A549 (cell line): ENCODE results near the gene PRKD1. TPM values are rescaled to one million over a fixed set of nuclear protein-coding genes. Genes with fewer than 3 reads are reported as not detected.

Experiments
- ATAC-seq, 2 experiments: fragments of 200-7000 bp in 1 of 2; fragments of >200 bp in 1 of 2; cut with Nextera tagmentation in 1 of 2; cut with Tn5 transposase in 1 of 2; 3 replicates each; pipeline versions ENCODE4 v1.8.0 to v1.9.1; 2018 to 2020; ENCODE audit warnings: mild to moderate bottlenecking in 1 of 2, moderate library complexity in 1 of 2
- CTCF ChIA-PET: fragments of 300-600 bp; sonication (Branson Sonifier 250); formaldehyde crosslinking; extraction: SDS; loops from one replicate; lab custom pipeline; 2021; ENCODE audit warnings: antibody characterized with exemption, inconsistent platforms; lab: Yijun Ruan, JAX
- POLR2A ChIA-PET: fragments of 350-600 bp; formaldehyde crosslinking; extraction: SDS; loops from one replicate; lab custom pipeline; 2021; ENCODE audit warnings: antibody characterized with exemption, inconsistent platforms; lab: Yijun Ruan, JAX
- DNase-seq, 2 experiments: peaks; one replicate each; pipeline versions ENCODE4 v3.0.0 to v3.0.0-alpha.2; 2011 to 2016; ENCODE audit warnings: low read depth in 1 of 2, low spot score in 1 of 2
- FAIRE-seq: peaks from 2 replicates; lab custom pipeline; 2011; peaks lifted over from hg19 to GRCh38; lab: Jason Lieb, UNC
- H3K27ac ChIP-seq, 2 experiments: fragments of >200 bp; sonication (Bioruptor Twin); formaldehyde crosslinking; 3 replicates each; pipeline ENCODE4 v1.5.1; 2016 to 2017
- H3K4me1 ChIP-seq: fragments of >200 bp; sonication (Bioruptor Twin); formaldehyde crosslinking; 3 replicates; pipeline ENCODE4 v1.6.1; 2016
- H3K4me2 ChIP-seq: fragments of >200 bp; sonication (Bioruptor Twin); formaldehyde crosslinking; 3 replicates; pipeline ENCODE4 v1.6.1; 2016
- H3K4me3 ChIP-seq: fragments of >200 bp; sonication (Bioruptor Twin); formaldehyde crosslinking; 3 replicates; pipeline ENCODE4 v1.5.1; 2016
- H3K9me3 ChIP-seq: fragments of >200 bp; sonication (Bioruptor Twin); formaldehyde crosslinking; 3 replicates; pipeline ENCODE4 v1.6.1; 2016
- ATOH8 ChIP-seq: fragments of 250-450 bp; sonication (Bioruptor Pico); IDR thresholded peaks from 2 replicates; pipeline ENCODE4 v1.5.0; 2020; ENCODE audit warnings: low read depth, mild to moderate bottlenecking, moderate library complexity
- CBX8 ChIP-seq: fragments of 200-600 bp; sonication (generic); IDR thresholded peaks from 2 replicates; pipeline ENCODE4 v1.6.1; 2016
- EHF ChIP-seq: fragments of 250-450 bp; sonication (Bioruptor Pico); IDR thresholded peaks from 2 replicates; pipeline ENCODE4 v1.5.0; 2020; ENCODE audit warnings: mild to moderate bottlenecking
- EHMT2 ChIP-seq: fragments of 200-600 bp; sonication (generic); IDR thresholded peaks from 2 replicates; pipeline ENCODE4 v1.6.1; 2016; ENCODE audit warnings: antibody characterized with exemption, low read depth, mild to moderate bottlenecking, moderate library complexity
- FOSB ChIP-seq: fragments of 250-450 bp; sonication (Bioruptor Pico); IDR thresholded peaks from 2 replicates; pipeline ENCODE4 v1.5.0; 2020; ENCODE audit warnings: mild to moderate bottlenecking, moderate library complexity
- FOSL2 ChIP-seq, 2 experiments: fragments of 450-650 bp in 1 of 2; fragments of >200 bp in 1 of 2; sonication (Bioruptor Twin) in 1 of 2; formaldehyde crosslinking; IDR thresholded peaks; 2 replicates each; pipeline versions ENCODE4 v1.5.0 to v1.6.1; 2016 to 2020; ENCODE audit warnings: mild to moderate bottlenecking in 1 of 2, moderate library complexity in 1 of 2
- FOXS1 ChIP-seq: fragments of 250-450 bp; sonication (Bioruptor Pico); IDR thresholded peaks from 2 replicates; pipeline ENCODE4 v1.5.0; 2020; ENCODE audit warnings: mild to moderate bottlenecking, moderate library complexity
- GATA3 ChIP-seq: IDR thresholded peaks from 2 replicates; pipeline ENCODE4 v1.6.1; 2012; ENCODE audit warnings: borderline replicate concordance
- HEYL ChIP-seq: fragments of 250-450 bp; sonication (Bioruptor Pico); IDR thresholded peaks from 2 replicates; pipeline ENCODE4 v1.8.0; 2021; ENCODE audit warnings: mild to moderate bottlenecking, moderate library complexity
- HOXB13 ChIP-seq: fragments of 250-450 bp; sonication (Bioruptor Pico); IDR thresholded peaks from 2 replicates; pipeline ENCODE4 v1.5.0; 2020; ENCODE audit warnings: low read depth, mild to moderate bottlenecking, moderate library complexity
- KDM5A ChIP-seq: fragments of 200-600 bp; sonication (generic); IDR thresholded peaks from 2 replicates; pipeline ENCODE4 v1.6.1; 2016; ENCODE audit warnings: antibody characterized with exemption, mild to moderate bottlenecking
- MAFK ChIP-seq: fragments of 450-650 bp; IDR thresholded peaks from 2 replicates; pipeline ENCODE4 v1.6.1; 2014; ENCODE audit not compliant: partially characterized antibody
- MAX ChIP-seq: IDR thresholded peaks from 2 replicates; pipeline ENCODE4 v1.6.1; 2012
- NFE2L2 ChIP-seq: fragments of 150-350 bp; conservative IDR thresholded peaks from 2 replicates; pipeline ENCODE4 v1.6.1; 2014; ENCODE audit warnings: low read length
- NPAS2 ChIP-seq: fragments of 250-450 bp; sonication (Bioruptor Pico); IDR thresholded peaks from 2 replicates; pipeline ENCODE4 v1.8.0; 2022; ENCODE audit warnings: mild to moderate bottlenecking, moderate library complexity, borderline replicate concordance
- POLR2A ChIP-seq: IDR thresholded peaks from 2 replicates; pipeline ENCODE4 v1.6.1; 2012; ENCODE audit warnings: mild to moderate bottlenecking, low read length
- RAD21 ChIP-seq, 2 experiments: fragments of >200 bp in 1 of 2; sonication (Bioruptor Twin) in 1 of 2; formaldehyde crosslinking in 1 of 2; IDR thresholded peaks in 1 of 2; conservative IDR thresholded peaks in 1 of 2; 2 replicates in 1 of 2; 3 replicates in 1 of 2; pipeline ENCODE4 v1.6.1; 2012 to 2018; ENCODE audit warnings: inconsistent platforms in 1 of 2
- RARB ChIP-seq: fragments of 250-450 bp; sonication (Bioruptor Pico); IDR thresholded peaks from 2 replicates; pipeline ENCODE4 v1.8.0; 2021; ENCODE audit warnings: mild to moderate bottlenecking, moderate library complexity
- RCOR1 ChIP-seq: fragments of 150-350 bp; IDR thresholded peaks from 2 replicates; pipeline ENCODE4 v1.6.1; 2014; ENCODE audit warnings: antibody characterized with exemption, low read length, low read depth
- RFX5 ChIP-seq: fragments of 450-650 bp; IDR thresholded peaks from 2 replicates; pipeline ENCODE4 v1.7.1; 2014; ENCODE audit warnings: antibody characterized with exemption, mild to moderate bottlenecking, moderate library complexity
- TFCP2L1 ChIP-seq: fragments of 250-450 bp; sonication (Bioruptor Pico); IDR thresholded peaks from 2 replicates; pipeline ENCODE4 v1.5.0; 2021; ENCODE audit warnings: mild to moderate bottlenecking
- ZFP36 ChIP-seq: fragments of 450-650 bp; IDR thresholded peaks from 2 replicates; pipeline ENCODE4 v1.6.1; 2014; ENCODE audit warnings: borderline replicate concordance; ENCODE audit not compliant: partially characterized antibody
- ZSCAN20 ChIP-seq: fragments of 250-450 bp; sonication (Bioruptor Pico); IDR thresholded peaks from 2 replicates; pipeline ENCODE4 v1.8.0; 2022; ENCODE audit warnings: mild to moderate bottlenecking, moderate library complexity
- WGBS: methylation state at CpG from one replicate; pipeline ENCODE4 v1.1.6; 2017; ENCODE audit errors: missing lambda C conversion rate; 5-methylcytosine and 5-hydroxymethylcytosine counted together
- polyA plus RNA-seq, 4 experiments: library from polyadenylated mRNA; depleted of rRNA in 3 of 4; stranded (reverse); fragments of >200 nt; fragmentation: RNase III in 1 of 4; extraction: RNeasy Plus Mini Kit Qiagen cat#74134 plus additional on column Dnase treatment in 1 of 4; gene quantifications; 2 replicates in 3 of 4; 3 replicates in 1 of 4; pipeline ENCODE4 v1.2.3, GENCODE V29; 2011 to 2017
- TF ChIP-seq, protein P1 (sequence below): fragments of 150-350 bp; IDR thresholded peaks from 2 replicates; pipeline ENCODE4 v1.6.1; 2014; ENCODE audit warnings: low read depth, mild to moderate bottlenecking, low read length

Gene PRKD1
- polyA plus RNA-seq, 2 of the 4 experiments (the other 2 are of a cell fraction), result 3.0 to 7.8 TPM

- ATAC-seq (no peak), DNase-seq (peak in 1 of 2 experiments; percentile 12), FAIRE-seq (no peak)
- 58% methylated on average over 5 of the region's 5 CpGs for WGBS
- H3K4me2 ChIP-seq, result peak overlapping the region; percentile 43
- POLR2A ChIA-PET, result no interaction called here
- CTCF ChIA-PET, result no interaction called here
- TF ChIP-seq MAFK (peak; percentile 99), HEYL (no peak), FOSL2 (IDR thresholded peaks at IDR 0.05) (no peak), FOSL2 (CRISPR knock-in tag; IDR thresholded peaks at IDR 0.05) (no peak), ATOH8 (CRISPR knock-in tag) (no peak), KDM5A (no peak), RAD21 (conservative IDR thresholded peaks at IDR 0.05 in 1 of 2, IDR thresholded peaks at IDR 0.05 in 1 of 2) (no peak), RARB (CRISPR knock-in tag) (no peak), NPAS2 (CRISPR knock-in tag) (no peak), CBX8 (no peak), RFX5 (no peak), MAX (no peak), EHF (CRISPR knock-in tag) (no peak), NFE2L2 (peak; percentile 79), GATA3 (no peak), ZFP36 (no peak), ZSCAN20 (CRISPR knock-in tag) (no peak)
- TF ChIP-seq, protein P1, sequence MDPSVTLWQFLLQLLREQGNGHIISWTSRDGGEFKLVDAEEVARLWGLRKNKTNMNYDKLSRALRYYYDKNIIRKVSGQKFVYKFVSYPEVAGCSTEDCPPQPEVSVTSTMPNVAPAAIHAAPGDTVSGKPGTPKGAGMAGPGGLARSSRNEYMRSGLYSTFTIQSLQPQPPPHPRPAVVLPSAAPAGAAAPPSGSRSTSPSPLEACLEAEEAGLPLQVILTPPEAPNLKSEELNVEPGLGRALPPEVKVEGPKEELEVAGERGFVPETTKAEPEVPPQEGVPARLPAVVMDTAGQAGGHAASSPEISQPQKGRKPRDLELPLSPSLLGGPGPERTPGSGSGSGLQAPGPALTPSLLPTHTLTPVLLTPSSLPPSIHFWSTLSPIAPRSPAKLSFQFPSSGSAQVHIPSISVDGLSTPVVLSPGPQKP, result no peak
- H3K4me3 ChIP-seq, result no peak overlapping the region
- peak overlapping the region; percentile 23 to 26; a peak in 2 of 6 replicates for H3K27ac ChIP-seq
- peaks cover 11% of the 10 kb centered on the region; the same call in 2 of the 3 replicates for H3K4me1 ChIP-seq
- H3K9me3 ChIP-seq, result no peaks in the 10 kb centered on the region
These were observed 284.0 kb downstream of the PRKD1 start for GRCh38 chr14:29643433-29644211.

DNA sequence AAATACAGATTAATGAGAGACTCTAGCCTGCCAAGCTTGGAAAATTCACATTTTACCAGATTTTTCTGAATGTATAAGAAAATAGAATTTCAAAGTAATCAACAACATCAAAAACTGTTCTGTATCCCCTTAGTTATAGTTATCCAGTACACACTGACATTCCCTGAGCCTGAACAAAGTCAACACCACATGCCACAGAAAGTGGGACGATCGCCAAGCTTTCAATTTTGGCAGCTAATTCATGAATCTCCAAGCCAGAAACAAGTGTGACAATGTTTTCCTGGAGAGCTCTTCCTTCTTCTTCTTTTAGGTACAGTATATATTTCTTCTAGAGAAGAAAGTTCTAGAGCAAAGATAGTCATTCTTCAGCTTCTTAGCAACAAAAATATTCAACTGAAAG lies 290.2 kb downstream of the PRKD1 start:
- WGBS, result 62% methylated on average over 2 of the region's 2 CpGs
- Histone ChIP-seq H3K4me1 (peaks cover 8% of the 10 kb centered on the region; the same call in 2 of the 3 replicates), H3K9me3 (no peaks in the 10 kb centered on the region), H3K4me3 (no peak overlapping the region), H3K27ac (no peak overlapping the region), H3K4me2 (0 out of 3 replicates have a peak overlapping the region, but pooled peaks have one; percentile 13)
- FAIRE-seq (no peak), ATAC-seq (no peak), DNase-seq (no peak)
- POLR2A ChIA-PET, result no interaction called here
- TF ChIP-seq TFCP2L1 (CRISPR knock-in tag) (no peak), HOXB13 (CRISPR knock-in tag) (no peak)
- CTCF ChIA-PET, result interaction anchor here (0.7 to 1.5 kb wide), 2 partner anchors 10 to 88 kb away, joined by 3 read pairs; no protein-coding TSS in a partner anchor

- ChIA-PET POLR2A (no interaction called here), CTCF (interaction anchor here (0.7 kb wide), 1 partner anchor 87 kb away, joined by 3 read pairs; no protein-coding TSS in a partner anchor)
- Histone ChIP-seq H3K4me1 (peaks cover 8% of the 10 kb centered on the region; the same call in 2 of the 3 replicates), H3K9me3 (no peaks in the 10 kb centered on the region), H3K4me3 (no peak overlapping the region)
- no peak for DNase-seq
- TF ChIP-seq TFCP2L1 (CRISPR knock-in tag), result no peak
- TF ChIP-seq RCOR1, result no peak
- no peak for TF ChIP-seq EHMT2
- no peak for TF ChIP-seq FOXS1 (CRISPR knock-in tag)
- TF ChIP-seq, protein P1, result no peak
- TF ChIP-seq POLR2A, result no peak
- no peak for TF ChIP-seq FOSB (CRISPR knock-in tag)
- TF ChIP-seq EHF (CRISPR knock-in tag), result no peak
- TF ChIP-seq, all 56 proteins: peak for 0
- H3K27ac ChIP-seq, result no peak overlapping the region
- H3K4me2 ChIP-seq, result no peak overlapping the region
- 52% methylated on average over 3 of the region's 3 CpGs for WGBS
- ATAC-seq (no peak), FAIRE-seq (no peak)
These were observed 290.8 kb downstream of the PRKD1 start for GRCh38 chr14:29636870-29637269.
